ENCODE results near the gene GOLGA8J.
"Not testable (repeated sequence)": the region's sequence is repeated elsewhere in the genome, so short reads cannot be mapped to it uniquely, and the experiment has no call there.

Gene GOLGA8J

DNA sequence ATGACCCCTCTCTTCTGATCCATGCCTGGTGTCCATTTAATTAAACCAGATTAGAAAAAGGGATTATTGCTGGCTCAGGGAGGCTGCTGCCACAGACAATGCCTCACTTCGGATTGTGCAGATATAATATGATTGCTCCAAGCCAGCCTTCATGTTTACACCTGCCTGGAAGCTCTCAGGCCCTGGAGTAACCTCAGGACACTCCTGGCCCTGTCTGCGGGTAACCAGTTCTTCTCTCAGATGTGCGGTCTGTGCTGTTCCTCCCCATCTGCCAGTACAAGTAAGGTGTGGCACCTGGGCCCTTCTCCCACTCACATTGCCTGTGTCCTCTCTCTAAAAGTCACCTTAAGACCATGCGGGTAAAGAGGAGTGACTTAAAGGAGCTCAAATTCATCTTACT lies 8.8 kb upstream of the GOLGA8J start:
- no peak for DNase-seq

DNA sequence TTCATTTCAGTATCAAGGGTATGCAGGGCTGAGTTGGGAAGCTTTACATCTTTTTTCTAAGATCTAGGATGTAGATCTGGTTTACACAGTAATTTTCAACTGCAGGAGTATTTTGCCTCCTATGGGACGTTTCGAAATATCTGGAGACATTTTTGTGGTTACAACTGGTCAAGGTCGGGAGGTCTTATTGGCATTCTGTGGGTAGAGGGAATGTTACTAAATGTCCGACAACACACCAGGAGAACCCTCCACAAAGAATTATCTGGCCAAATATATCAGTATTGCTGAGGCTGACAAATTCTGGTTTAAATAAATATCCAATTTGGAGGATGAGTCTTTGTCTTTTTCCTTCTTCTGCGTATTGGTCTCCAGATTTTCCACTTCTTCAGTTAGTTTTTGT lies 1.9 kb upstream of the GOLGA8J start:
- DNase-seq = not testable (repeated sequence)

DNA sequence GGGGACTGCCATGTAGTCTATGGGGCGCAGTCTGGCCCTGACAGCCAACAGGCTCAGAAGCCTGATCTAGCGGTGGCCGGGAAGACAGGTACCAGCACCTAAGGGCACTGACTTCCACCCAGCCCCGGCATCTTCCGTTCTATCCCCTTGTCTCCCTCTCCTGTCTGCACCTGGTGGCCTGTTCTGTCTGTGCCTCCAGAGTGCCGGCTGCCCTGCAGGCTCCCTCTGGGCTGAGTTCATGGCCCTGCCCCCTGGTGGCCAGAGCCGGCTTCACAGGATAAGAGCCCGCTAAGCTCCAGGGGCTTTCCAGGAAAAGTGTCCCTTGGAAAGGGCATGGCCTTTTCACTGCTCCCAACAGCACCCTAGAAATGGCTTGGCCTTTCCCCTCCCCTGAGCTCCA lies 15.1 kb downstream of the GOLGA8J start:
- DNase-seq = not testable (repeated sequence)

DNA sequence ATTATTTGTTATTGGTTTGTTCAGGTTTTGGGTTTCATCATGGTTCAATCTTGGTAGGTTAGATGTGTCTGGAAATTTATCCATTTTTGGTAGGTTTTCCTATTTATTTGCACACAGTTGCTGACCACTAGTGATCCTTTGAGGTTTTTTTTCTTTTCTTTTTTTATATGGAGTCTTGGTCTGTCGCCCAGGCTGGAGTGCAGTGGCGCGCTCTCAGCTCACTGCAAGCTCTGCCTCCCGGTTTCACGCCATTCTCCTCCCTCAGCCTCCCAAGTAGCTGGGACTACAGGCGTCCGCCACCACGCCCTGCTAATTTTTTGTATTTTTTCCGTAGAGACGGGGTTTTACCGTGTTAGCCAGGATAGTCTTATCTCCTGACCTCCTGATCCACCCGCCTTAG lies 20.1 kb downstream of the GOLGA8J start:
- DNase-seq = not testable (repeated sequence)

DNA sequence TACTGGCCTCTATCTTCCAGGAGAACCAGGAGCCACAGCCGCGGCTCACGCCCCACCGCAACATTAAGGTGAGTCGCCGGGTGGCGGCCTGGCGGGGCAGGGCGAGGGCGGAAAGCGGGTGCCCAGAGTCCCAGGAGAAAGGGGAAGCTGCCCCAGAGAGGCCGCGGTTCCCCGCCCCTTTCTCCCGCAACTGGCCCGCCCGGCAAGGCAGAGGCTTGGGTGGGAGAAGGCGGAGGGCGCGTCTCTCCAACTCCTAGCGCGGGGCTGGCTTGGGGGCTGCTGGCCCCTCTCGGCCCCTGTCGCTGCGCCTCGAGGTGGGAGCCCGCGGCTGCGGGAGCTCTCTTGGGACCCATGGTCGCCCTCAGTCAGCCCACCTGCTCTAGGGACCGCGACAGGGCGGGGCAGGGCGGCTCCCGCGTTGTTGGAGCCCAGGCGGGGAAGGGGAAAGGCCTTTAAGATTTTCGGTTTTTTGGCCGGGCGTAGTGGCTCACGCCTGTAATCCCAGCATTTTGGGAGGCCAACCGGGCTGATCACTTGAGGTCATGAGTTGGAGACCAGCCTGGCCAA lies 21.3 kb downstream of the GOLGA8J start:
- not testable (repeated sequence) for DNase-seq

DNA sequence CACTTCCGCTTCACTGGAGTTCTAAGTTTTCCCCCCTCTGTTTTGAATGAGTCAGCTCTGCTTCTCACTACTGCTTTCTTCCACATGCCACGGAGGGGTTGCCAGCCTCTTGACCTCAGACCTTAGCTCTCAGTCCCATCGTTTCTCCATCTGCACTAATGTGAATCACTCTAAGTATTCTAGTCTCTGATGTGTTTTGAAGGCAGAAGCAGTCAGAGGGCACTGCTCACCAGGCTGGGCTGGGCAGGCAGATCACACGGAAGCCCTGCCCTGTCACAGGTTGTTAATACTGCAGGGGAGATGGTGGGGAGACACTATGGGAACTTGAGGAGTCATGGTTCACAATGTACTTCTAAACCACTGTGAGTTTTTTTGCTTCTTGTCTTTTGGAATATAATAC lies 27.8 kb downstream of the GOLGA8J start:
- DNase-seq = not testable (repeated sequence)

DNA sequence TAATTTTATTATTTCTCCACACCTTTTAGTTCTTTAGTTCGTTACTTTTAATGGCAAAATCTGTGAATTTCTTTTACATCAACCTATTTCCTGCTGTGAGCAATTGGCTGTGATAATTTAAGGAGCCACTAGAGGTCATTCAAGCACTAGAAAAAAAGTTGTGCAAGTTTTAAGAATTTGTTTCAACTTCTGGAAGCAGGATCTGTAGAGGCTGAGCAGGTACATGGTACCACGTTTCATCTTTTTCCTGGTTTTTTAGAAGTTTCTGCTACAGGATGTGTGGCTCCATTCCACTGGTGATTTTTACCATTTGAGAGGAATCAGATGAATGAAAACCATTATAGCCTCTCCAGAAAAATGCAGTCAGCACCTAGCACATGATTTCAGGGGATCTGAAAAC lies 47.3 kb downstream of the GOLGA8J start:
- DNase-seq = not testable (repeated sequence)

DNA sequence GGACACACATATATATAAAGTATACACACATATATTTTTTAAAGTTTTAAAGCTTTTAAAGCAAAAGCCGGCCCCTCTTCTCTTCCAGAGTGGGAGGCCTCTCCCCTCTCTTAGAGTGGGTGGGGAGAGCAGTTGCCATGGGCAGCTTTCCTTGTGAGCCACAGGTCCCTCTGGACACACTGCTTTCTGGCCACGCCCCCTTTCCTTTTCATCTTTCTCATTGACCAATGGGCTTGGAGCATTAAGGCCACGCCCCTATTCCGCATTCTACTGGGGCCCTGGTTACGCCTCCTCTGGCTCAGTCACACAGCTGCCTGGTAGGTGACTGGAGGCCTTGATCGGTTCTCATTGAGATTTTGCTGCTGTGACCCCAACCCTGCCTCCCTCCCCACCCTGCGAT lies 52.0 kb downstream of the GOLGA8J start, which contains the start of gene GOLGA8T:
TSS of gene GOLGA8T (plus strand) at position 301 of the 400 bp plus-strand sequence. CDS start at position 399, 98 bp downstream.
- DNase-seq = not testable (repeated sequence)
